HG03025 (cell line): ENCODE results near the gene NFATC1.
"Not testable (repeated sequence)": the region's sequence is repeated elsewhere in the genome, so short reads cannot be mapped to it uniquely, and the experiment has no call there.

ENCODE experiments used
- ATAC-seq: cut with Tn5 transposase; IDR thresholded peaks from one replicate; pipeline ENCODE4 v1.9.1; 2021; ENCODE audit warnings: mild to moderate bottlenecking, moderate library complexity; ENCODE audit not compliant: unreplicated experiment, low FRiP score

Gene NFATC1

GRCh38 chr18:79374408-79375171 is 21.1 kb upstream of the NFATC1 start:
- peak; percentile 87 for ATAC-seq

DNA sequence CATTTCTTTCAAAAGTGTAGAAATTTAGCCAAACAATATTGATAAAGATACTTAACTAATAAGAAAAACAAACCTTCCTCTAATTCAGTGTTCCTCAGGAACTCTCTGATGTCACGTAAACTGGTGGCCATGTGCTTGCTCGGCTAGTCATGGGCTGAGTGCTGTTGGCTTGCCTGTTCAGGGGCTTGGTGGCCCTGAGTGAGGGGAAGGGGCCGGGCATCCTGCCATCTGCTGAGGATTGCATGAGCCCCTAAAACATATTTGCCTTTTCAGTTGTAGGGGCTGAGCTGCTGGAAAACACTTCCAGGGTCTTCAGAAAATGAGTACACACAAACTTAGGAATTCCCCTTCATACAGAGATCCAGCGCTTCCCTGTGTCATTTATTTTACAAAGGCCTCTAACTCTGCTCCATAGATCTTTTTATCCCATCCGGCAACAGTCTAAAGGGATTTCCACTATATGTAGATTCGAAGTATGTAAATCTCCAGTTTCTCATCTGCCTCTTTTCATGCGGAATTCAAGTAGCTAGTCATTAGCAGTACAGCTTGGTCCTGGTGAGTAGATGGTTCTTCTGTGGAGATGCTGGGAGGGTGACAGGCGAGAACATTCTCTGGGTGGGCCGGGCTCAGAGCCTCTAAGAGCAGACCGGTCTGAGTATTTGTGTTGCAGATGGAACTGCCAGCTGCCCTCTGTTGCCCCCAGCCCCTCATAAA is 20.1 kb upstream of the NFATC1 start:
- no peak for ATAC-seq

DNA sequence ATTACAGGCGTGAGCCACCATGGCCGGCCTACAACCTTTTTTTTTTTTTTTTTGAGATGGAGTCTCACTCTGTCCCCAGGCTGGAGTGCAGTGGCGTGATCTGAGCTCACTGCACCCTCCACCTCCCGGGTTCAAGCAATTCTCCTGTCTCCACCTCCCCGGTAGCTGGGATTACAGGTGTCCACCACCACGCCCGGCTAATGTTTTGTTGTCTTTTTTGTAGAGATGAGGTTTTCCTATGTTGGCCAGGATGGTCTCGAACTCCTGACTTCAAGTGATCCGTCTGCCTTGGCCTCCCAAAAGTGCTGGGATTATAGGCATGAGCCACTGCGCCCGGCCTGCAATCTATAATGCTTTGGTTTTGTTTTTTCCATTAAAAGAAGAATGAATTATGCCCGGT is 19.1 kb upstream of the NFATC1 start:
- ATAC-seq, result not testable (repeated sequence)

- no peak for ATAC-seq
Observed at GRCh38 chr18:79377187-79377891, 18.4 kb upstream of the NFATC1 start.

DNA sequence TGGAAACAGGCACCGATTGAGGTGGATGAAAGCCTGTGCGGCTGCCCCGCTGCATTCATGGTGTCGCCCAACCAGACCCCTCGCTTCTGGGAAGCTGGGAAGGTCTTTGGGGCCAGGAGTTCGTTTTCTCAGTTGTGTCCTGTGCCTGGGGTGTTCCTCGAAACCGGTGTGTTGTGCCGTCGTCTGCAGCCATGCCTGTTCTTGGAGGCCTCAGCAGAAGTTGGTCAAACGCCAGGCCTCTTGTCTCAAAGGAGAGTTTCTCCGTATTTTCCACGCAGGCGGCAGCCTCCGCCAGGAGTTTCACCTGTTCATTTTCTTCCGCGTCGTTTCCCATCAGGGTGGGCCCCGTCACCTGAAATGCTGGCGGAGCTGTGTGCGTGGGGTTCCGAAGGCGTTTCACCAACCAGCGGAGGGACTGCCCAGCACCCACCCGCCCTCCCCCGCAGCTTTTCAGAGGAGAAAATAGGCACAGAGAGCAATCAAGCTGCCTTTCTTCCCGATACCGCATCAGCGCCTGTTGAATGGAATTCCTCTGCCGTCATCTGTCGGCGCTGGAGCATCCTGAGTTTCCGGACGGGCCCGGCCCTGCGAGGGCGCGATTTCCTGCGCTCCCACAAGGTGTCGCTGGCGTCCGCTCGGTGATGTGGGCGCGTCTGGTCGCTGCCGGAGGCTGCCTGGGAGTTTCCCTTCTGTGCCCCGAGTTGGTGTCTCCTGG is 17.0 kb upstream of the NFATC1 start:
- no peak for ATAC-seq

DNA sequence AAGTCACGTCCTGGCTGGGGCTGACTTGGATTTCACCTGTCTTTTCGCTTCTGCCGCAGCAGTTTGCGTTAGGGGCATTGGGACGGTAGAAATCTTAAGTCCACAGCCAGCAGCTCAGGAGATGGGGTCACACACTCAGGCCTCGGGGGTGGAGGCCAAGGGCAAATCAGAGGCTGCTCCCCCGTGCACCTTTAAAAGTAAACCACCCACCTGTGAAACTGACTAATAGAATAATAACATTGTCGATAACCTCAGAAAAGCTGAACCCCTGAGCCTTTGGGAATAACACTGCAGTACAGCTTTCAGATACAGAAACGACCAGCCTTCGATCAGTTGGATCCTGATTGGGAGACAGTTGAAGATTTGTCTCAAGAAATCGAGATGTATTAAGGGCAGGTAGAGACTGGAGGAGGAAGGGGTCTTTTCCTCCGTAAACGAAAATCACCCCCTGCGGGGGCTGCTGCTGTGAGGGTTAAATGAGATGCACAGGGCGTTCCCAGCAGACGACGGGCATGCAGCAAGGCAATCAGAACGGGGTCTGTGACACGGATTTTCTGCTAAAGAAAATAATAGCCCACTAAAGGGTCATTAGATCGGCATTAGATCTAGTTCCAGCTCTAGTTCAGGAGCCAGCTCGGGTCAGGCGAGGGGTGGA is 16.4 kb upstream of the NFATC1 start:
- no peak for ATAC-seq

GRCh38 chr18:79379931-79380815 is 15.6 kb upstream of the NFATC1 start:
- ATAC-seq, result no peak

DNA sequence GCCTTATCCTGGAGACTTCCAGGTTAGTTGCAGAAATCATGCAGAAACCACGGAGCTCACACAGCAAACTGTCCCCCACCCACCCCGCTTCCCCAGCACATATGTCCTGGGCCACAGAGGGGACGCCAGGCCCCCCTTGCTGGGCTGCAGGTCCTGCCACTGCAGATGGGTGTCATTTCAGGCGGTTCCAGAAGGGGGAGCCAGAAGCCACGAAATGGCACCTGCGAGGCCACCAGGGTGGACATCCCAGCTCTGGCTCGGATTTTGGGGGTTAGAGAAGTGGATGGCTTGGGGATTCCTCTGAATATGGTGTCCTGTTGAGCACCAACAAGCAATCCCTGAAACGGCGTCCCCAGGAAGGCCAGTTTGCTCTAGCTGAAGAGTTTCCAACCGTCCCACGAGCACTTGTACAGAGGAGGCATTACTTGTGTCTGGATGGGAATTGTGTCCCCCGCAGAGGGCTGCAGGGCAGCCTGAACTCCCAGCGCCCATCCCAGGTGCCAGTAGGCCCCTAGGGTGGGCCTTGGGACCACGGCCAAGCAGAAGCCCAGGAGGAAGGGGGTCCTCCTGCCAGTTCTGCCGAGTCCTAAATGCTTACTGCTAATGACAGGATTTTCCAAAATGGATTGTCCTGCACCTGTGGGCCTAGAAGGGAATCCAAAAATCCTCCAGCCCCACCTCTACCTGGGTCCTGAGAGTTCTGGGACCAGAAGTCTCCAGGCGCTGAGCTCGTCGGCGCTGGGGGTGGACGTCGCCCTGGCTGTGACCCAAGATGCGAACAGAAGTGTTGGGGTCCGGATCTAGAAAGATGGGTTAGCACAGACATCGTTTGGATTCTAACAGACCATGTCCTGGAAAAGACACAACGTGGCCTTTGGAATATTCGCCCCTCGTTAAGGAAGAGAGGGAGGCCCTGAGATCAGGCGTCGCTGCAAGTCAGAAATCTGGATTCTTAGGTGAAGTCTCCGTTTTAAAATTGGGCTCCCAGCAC is 14.6 kb upstream of the NFATC1 start:
- ATAC-seq, result no peak

- ATAC-seq, result no peak
Observed at GRCh38 chr18:79381811-79382311, 13.9 kb upstream of the NFATC1 start.

DNA sequence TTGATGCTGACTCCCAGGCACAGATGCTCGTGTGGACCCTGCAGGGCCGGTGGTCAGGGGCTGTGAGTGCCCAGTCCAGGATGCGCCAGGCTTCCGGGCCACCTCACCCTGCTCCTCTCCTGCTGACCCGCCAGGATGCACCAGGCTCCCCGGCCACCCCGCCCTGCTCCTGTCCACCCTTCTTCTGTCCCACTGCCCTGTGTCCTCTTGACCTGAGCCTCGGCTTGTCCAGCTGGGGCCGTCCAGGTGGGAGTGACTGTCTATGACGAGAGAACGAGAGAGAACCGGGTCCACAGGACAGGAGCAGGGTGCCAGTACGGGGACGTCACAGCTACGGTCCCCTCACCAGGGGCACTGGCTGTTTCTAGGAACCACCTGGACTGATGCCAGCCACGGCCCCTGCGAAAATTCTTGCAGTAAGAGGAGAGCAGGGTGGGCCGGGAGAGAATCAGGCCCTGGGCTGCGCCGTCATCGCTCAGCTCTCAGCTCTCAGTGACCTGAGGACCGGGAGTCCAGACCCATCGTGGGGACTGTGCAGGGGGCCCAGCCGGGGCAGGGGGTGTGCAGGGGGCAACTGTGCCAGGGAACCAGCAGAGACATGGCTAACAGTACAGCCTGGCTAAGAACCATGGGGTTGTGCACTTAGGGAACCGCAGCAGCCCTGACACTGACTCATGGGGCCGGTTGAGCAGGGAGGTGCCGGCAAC is 12.9 kb upstream of the NFATC1 start:
- ATAC-seq, result no peak

- no peak for ATAC-seq
Observed at GRCh38 chr18:79383388-79384056, 12.2 kb upstream of the NFATC1 start.

GRCh38 chr18:79384151-79384807 is 11.5 kb upstream of the NFATC1 start:
- ATAC-seq, result no peak

DNA sequence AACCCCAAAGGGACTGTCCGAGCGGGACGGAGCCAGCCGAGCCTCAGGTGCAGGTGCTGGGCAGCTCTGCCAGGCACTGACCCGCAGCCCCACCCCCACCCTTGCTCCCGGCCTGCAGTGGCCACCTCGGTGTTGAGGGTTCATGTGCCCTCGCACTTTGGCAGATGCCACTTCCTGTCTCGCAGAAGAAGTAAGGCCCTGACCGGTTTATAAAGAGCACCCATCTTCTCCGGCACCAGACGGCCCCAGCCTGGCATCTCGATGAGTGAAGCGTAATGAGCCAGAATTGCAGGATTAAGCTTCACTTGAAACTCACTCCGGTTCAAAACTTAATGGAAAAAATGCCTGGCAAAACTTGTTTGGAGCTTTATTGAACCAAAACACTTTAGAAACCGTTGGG is 10.9 kb upstream of the NFATC1 start:
- ATAC-seq, result no peak

DNA sequence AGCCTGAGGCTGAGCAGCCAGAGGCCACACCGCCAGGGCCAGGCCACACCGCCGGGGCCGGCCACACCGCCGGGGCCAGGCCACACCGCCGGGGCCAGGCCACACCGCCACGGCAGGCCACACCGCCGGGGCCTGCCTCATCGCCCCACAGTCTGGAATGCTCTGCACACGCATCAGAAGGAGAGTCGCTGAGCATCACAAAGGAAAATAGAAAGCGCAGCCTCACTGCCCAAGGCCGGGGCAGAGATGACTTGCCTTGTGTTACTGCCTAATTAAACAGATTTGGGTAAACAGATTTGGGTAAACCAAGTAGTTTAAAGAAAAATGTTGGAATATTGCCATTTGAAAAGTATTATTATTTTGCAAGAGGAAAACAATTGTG is 10.4 kb upstream of the NFATC1 start:
- no peak for ATAC-seq

DNA sequence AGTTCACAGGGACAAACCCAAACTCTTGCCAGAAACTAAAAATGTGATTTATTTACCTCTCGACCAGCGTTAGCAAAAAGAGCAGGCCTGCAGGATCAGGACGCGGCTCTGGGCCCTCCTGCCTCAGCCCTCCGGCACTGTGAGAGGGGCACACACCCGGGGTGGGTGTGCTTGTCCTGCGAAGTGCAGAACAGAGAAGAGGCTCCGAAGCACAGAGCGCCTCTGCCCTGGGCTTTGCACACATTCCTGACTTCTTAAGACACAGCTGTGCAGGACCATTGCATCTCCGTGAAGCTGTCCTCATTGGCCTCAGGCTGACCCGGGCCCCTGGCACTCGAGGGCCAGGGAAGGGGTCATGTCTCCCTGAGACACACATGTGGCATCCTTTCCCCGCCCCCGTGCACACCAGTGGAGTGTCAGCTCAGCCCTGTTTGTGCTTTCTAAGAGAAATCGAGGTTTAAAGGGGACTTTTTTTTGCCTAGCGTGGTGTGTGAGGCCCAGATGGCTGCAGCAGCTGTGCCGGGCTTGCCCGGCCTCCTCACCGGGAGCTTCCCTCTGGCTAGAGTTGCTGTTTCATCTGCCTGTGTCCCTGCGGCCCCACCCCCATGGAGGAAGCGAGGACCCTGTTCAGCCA is 9.9 kb upstream of the NFATC1 start:
- ATAC-seq, result no peak

GRCh38 chr18:79386547-79386946 is 9.2 kb upstream of the NFATC1 start:
- no peak for ATAC-seq
